NCI-H2029 treated with DMSO at 0.1 percent for 48 hours (cell line): ENCODE results near the gene RPL41.

Experiments used
- DNase-seq: peaks from one replicate; lab custom pipeline; 2025; lab: John Stamatoyannopoulos, UW

RPL41 gene

GRCh38 chr12:56127888-56128669 is 11.6 kb downstream of the RPL41 start, which contains the start of gene ESYT1:
TSS of gene ESYT1 (plus strand) at chr12:56128267. CDS start at chr12:56128320, 53 bp downstream.
- peak; percentile 98 for DNase-seq

GRCh38 chr12:56128670-56129205 is 12.3 kb downstream of the RPL41 start:
- DNase-seq: no peak

GRCh38 chr12:56129206-56129941 is 12.9 kb downstream of the RPL41 start:
- DNase-seq: no peak

- no peak for DNase-seq
Observed at GRCh38 chr12:56129942-56130495, 13.6 kb downstream of the RPL41 start.

GRCh38 chr12:56130876-56131275 is 14.4 kb downstream of the RPL41 start:
- DNase-seq: no peak

GRCh38 chr12:56134897-56135296 is 18.5 kb downstream of the RPL41 start:
- DNase-seq: no peak

- DNase-seq: no peak
Observed at GRCh38 chr12:56137853-56138571, 21.6 kb downstream of the RPL41 start.

GRCh38 chr12:56141946-56142784 is 25.7 kb downstream of the RPL41 start:
- DNase-seq: no peak

GRCh38 chr12:56143217-56143616 is 26.8 kb downstream of the RPL41 start:
- DNase-seq: no peak

GRCh38 chr12:56143870-56144269 is 27.4 kb downstream of the RPL41 start:
- DNase-seq: no peak

- no peak for DNase-seq
Observed at GRCh38 chr12:56145217-56145616, 28.8 kb downstream of the RPL41 start.

- no peak for DNase-seq
Observed at GRCh38 chr12:56146492-56147460, 30.3 kb downstream of the RPL41 start.

GRCh38 chr12:56150563-56150962 is 34.1 kb downstream of the RPL41 start:
- DNase-seq: peak; percentile 58

- peak; percentile 46 for DNase-seq
Observed at GRCh38 chr12:56151672-56152131, 35.3 kb downstream of the RPL41 start.

- peak; percentile 79 for DNase-seq
Observed at GRCh38 chr12:56152132-56152755, 35.8 kb downstream of the RPL41 start, which contains the start of gene MYL6B. TSS of gene MYL6B (plus strand) at chr12:56152587. CDS start at chr12:56153919, 1,332 bp downstream.

GRCh38 chr12:56152756-56153677 is 36.6 kb downstream of the RPL41 start:
- DNase-seq: no peak

GRCh38 chr12:56153678-56154065 is 37.2 kb downstream of the RPL41 start:
- DNase-seq: no peak

GRCh38 chr12:56154246-56154771 is 37.9 kb downstream of the RPL41 start:
- no peak for DNase-seq
